SIG-M5 treated with dmso at 0.1 percent for 504 hours (cell line): ENCODE measurements around the gene UNC119.

ENCODE experiments used
- DNase-seq: peaks from one replicate; lab custom pipeline; 2025; ENCODE audit not compliant: unreplicated experiment; lab: John Stamatoyannopoulos, UW

Gene UNC119

DNA sequence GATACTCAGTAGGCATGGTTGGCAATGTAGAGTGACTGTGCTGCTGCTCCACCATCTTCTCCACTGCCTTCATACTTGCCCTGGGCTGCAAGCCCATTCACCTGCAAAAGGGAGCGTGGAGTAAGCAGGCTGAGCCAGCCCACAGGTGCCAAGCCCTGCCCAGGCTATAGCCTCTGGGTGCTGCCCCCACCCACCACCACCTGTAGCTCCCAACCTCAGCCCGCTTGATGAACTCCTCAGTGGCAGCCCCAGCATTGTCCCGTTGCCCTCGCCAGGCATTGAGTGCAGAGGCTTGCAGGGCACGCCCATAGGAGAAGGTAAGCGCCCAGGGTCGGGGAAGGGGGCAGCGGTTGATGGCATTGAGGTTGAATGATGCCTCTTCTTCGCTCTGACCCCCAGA lies 21.1 kb upstream of the UNC119 start:
- no peak for DNase-seq

DNA sequence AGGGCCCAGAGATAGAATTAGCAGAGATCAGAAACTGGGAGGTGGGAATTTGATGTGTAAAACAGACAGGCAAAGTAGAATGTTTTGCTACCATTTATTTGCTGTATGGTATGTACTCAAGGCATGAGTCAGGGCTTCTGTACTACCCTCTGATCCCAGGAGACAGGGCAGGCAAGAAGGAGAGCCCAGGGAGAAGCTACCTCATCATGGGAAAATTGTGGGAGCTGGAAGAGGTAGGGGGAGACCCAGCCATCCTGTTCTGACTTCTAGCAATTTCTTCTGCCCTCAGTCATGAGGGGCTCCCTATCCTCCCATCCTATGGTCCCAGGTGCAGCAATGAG lies 20.6 kb upstream of the UNC119 start:
- DNase-seq = no peak

DNA sequence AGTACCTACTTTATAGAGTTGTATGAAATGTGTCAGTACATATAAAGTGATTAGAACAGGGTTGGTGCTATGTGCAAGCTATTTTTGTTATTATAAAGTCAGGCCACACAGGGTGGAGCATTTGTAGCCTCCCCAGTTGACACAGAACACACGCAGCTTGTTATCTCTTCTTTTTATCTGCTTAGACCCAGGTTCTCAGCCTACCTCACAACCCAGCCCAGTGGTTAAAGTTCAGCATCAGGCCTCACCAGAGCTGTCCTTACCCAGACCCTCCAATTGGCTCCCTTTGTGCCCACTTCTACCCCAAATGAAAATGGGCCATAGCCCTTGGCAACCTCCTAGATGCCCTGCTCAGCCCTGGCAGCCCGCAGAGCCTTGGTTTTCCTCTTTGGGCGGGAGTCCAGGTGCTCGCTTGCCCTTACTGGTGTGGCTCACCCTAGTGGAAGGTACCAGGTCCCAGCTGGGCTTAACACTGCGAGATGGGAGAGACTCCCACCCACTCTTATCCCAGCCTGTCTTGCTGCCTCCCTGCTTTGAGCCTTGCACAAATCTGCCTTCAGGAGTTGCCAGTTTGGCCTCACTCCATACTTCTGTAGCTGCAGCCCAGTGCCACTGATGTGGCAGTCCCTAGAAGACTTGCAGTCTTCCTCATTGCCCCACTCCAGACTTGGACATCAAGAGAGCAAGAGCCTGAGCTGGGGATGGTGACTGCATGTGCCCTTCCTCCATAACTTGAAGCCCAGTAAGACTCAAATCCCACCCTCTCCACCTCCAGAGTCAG lies 20.0 kb upstream of the UNC119 start:
- no peak for DNase-seq

DNA sequence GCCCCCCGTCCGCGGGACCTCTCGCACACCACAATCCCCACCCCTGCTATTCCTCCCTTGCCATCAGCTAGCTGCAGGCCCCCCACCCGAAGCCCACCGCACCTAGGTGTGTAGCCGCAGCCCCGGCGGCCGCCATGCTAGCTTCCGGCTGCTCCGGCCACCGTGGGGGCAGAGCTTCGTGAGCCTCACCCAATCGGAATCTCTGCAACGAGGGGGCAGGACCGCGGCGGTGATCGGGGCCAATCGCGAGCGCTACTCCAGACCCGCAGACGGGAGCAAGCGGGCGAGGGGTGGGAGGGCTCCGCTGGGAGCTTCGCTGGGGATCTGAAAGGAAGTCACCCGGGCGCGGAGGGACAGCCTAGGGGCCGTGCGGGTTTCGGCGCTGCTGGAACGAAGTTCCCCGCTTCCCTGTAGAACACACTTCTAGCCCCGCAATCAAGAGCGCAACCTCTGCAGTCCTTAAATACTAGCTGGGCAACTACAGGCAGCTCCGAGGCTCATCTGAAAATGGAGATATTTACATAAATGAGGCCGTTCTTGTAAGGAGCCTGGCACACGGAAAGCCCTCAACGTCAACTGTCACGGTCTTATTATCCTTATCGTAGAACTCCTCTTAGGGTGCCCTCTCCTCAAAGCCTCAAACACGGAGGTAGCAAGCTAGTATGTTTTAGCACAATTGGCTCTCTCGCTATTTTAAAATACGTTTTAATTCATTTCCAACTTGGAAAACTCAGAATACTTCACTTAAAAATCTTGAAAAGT lies 19.1 kb upstream of the UNC119 start, which contains the start of gene PIGS:
Gene PIGS (minus strand): TSS at position 164 of the 762 bp plus-strand sequence. CDS start 28 bp downstream, at position 136.
- peak; percentile 96 for DNase-seq

DNA sequence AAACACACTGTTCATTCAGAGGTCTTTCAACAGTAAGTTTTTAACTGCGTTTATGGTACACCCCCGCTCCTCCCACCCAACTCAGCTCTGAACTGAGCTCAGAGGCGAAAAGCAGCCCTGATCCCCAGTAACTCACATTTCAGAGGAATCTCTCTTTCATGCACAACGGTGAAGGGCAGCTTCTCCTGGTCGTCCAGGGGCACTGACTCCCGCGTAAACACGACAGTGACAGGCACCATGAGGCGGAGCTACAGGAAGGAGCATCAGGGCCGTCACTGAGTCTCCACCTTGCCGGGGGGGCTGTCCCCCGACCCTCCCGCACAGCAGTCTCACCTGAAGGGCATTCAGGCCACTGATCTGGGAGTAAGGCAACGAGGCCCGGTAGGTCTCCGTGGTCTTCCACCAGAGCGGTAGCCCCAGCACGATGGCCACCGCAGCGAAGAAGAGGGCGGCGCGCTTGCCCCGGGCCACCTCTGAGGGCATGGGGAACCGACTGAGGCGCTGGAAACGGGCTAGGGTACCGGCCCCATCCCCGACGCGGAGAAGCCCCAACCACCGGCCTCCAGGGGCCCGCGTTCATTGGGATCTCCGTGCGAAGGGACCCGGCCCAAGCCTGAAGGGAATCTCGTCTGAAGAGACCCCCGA lies 18.4 kb upstream of the UNC119 start:
- DNase-seq = peak; percentile 49

DNA sequence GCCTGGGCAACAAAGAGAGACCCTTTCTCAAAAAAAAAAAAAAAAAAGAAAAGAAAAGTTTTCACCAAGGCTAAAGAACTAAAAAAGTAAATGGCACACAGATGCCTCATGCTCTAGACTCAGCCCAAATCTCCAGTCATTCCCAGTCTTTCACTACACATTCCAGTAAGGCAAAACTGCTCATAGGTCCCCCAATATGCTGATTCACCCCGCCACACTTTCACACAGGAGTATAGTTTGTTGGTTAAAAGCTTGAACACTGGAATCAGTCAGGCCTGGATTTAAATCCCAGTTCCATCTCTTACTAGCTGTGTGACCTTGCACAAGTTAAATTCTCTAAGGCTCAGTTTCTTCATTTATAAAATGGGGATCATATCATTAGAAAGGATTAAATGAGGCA lies 17.0 kb upstream of the UNC119 start:
- DNase-seq = no peak

DNA sequence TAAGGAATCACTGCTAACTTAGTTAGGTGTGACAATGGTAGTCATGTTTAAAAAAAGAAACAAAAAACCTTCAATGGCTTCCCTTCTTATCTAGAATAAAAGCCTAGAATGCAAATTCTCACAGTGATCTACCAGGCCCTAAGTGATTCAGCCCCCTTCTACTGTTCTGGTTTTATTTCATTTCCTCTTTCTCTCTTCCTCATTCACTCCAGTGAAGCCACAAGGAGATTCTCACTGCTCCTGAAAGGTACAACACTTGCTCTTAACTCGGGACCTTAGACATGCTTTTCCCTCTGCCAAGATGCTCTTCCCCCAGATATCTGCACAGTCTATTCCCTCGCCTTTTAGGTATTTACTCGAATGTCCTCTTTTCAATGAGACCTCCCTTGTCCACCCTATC lies 15.2 kb upstream of the UNC119 start:
- DNase-seq = peak; percentile 88

DNA sequence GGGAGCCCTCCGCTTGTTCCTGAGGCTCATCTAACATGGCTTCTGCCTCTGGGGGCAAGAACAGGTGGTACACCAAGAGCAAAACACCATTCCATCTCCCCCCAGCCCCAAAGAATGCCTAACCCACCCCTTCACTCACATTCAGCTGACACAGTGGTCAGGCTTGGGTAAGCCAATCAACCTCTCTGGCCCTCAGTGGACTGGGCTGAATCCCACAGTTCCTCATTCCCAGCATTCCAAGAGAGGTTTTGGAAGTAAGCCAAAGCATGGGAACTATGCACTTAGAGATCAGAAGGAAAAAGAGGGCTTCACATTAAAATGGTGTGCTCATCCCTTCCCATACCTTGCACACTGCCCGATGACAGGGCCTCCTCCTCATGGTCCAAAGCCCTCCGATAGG lies 11.1 kb upstream of the UNC119 start:
- DNase-seq = no peak

DNA sequence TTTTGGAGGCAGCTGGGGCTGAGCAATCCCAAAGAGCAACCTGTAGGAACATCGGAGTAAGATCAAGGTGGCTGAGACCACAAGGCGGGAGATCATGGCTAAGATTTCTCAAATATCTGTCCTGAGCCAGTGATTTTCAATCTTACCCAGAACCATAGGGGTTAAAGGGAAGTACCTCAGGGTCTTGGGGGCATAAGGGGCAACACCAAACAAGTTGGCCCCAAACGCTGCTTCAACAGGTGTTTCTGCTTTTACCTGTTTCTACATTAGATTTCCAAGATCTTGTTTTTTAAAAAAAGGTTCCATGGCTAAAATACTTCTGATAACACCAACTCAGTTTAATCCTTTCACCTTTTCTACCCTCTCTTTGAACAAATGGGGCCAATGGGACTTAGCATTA lies 2.6 kb upstream of the UNC119 start:
- DNase-seq = no peak

DNA sequence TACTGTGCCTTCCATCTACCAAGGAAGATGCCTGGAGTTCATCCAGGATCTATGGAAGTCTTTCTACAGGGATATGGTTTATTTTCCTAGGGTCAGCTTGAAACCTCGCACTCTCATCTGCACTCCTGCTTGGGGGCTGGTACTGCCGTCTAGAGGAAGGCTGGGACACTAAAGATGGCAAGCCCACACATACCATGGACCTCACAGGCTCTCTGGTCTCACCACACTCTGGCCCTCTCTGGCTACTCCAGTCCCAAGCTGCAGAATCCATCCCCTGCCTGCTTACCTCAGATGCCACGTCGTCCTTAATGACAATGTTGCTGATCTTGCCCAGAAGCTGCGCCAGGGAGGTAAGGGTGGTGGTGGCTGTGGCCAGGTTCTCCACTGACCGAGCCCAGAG lies 2.1 kb upstream of the UNC119 start:
- no peak for DNase-seq

DNA sequence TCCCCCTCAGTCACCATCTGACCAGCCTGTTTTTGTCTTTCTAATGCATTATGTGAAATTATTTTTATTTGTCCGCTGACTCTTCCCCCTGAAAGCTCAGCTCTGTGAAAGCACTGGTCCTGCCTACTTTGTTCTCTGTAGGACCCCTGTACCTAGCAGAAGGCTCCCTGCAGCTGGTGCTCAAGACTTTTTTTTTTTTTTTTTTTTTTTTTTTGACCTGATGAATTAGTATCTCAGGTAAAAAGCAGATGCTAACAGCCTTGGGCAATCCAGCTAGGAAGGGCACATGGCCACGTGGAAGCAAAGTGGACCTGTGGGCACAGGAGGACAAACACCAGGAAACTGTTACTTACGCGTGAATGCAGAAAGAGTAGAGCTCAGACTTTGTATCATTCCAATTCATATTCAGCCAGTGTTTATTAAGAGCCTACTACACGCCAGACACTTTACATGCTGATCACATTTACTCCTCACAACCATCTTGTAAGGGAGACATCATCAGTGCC lies 629 bp upstream of the UNC119 start:
- DNase-seq = no peak

DNA sequence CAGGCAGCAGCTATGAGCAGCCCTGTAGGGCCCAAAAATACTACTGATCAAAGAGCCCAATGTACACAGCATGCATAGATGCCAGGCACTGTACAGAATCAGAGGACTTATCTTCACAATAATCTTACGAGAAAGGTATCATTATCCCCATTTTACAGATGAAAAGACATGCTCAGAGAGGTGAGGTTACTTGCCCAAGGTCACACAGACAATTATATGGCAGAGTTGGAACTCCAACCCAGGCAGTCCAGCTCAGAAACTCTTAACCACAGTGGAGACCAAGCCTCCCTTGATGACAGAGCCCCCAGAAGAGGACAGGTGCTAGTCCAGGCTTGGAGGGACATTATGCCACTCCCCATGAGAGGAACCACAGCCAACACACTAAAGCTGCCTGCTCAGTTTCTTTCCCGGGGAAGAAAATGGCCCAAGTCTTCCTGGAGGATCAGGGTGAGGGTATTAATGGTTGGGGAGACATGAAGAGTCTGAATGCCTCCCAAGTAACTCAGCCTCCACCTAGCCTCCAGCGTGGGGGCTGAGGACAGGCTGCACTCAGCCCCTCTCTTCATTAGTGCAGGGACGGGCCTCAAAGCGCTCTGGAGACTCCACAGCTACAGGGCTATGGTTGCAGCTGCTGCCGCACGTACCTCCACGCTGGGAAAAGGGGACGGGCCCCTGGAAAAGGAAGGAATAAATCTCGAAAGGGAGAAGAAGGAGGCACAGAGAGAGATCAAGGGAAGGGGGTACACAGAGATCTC lies 826 bp downstream of the UNC119 start:
- no peak for DNase-seq

DNA sequence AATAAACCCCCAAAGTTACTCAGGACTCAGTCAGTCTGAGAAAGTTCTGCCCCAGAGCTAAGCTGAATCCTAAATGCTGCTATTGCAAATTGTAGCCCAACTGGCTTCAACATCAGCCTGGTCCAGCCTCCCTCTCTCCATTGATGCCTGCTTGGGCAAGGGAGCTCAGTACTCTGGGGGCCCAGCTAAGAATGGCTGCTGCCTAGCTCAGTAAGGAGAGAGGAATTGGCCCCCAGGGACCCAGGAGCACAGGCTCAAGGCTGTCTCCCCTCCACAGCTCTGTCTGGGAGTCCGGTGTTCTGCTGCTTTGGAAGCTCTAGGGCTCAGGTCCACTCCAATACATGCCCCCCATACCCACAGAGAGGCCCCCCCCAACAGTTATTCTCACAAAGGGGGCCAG lies 1.6 kb downstream of the UNC119 start:
- DNase-seq = no peak

DNA sequence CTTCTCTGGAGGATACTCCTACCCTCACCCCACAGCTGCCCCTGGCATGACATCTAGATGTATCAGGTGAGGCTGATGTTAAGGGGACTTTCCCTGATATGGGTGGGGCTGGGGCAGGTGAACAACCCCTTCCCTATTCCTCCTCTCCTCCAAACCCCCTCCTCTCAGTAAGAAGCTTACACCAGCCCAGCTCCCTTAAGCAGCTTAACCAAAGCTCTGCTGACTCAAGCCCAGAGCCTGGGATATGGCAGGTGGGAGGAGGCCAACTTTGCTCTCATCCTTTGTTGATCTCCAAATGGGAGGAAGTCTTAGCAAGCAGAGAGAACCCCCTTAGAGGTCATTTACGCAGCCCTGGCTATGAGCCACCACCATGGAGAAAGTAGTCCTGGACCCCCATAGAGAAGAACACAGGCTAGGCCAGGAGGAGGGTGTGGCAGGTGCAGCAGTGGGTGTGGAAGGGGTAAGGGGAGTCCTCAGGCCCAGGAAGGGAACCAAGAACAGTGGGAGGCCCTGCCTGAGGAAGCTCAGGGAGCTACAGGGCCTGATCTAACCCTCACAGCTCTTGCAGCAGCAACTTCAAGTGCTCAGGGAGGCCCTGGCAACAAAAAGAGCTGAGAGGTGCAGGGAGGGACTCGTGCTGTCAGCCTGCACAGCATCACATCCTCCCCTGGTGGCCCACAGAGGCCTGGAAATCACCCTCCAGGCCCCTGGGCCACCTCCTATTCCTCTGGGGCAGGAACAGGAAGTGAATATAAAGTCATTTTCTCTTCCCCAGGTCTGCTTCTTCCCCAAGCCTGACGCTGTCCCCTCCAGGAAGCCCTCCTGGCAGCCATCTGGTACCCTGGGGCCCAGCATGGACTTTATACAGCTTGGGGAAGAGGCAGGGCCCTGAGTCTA lies 2.9 kb downstream of the UNC119 start:
- DNase-seq = peak; percentile 66

DNA sequence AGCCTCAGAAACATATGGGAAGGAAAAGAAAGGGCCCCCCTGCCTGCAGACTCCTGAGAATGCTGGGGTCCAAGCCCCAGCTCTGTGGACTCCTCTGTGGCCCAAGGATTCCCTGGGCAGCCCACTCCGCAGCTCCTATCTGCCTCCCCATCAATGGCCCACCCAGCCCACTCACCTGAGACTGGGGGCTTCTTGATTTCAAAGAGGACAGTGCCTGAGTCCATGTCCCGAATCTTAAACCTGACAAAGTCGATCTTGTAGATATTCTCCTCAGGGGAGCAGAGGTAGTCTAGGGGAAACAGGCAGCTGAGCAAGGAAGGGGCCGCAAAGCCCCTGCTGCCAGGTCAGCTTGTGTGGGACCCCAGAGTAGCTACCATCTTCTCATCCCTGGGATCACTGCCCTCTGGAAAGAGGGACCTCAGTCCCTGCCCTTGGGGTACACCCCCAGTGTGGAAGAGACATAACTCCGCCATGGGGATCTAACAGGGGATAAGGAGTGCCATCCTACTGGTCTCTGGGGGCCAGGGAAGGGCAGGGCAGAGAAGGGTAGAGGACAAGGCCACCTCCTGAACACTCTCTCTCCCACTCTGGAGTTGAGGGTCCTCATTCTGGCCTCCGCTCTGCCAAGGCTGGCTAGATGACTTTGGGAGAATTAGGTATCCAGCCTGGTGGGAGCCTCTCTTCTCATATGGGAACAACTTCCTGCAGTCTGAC lies 3.9 kb downstream of the UNC119 start:
- DNase-seq = no peak

DNA sequence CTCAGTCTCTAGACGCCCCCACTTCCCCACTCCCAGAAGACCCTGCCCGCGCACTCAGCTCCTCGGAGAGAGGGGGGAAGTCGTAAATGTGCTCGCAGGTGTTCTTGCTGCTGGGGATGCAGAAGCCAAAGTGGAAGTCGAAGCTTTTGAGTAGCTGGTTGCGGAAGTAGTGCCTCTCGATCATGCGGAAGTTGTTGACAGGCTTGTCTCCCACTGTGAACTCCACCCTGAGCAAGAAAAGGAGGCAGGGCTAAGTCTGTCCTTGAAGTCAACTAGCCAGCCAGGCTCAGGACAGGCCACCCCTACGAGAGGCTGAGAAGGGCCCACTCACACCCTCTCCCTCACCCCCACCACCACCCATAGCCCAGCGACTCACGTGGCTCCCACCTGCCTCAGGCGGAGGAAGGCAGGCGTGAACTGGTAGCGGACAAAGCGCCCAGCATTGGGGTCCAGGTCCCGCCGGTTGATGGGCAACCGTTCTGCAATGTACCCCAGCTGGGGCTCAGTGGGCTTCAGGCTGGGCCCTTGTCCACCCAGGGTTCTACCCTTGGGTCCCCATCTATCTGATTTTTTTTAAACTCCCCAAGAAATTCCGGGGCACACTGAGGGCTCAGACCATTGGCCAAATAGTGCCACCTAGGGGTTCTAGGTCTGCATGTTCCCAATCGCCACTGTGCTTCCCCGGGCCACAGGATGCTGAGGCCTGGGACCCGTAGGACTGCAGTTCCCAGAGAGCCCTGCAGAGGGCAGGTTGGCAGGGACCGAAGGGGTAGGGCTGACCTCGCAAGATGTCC lies 4.6 kb downstream of the UNC119 start:
- DNase-seq = peak; percentile 70

DNA sequence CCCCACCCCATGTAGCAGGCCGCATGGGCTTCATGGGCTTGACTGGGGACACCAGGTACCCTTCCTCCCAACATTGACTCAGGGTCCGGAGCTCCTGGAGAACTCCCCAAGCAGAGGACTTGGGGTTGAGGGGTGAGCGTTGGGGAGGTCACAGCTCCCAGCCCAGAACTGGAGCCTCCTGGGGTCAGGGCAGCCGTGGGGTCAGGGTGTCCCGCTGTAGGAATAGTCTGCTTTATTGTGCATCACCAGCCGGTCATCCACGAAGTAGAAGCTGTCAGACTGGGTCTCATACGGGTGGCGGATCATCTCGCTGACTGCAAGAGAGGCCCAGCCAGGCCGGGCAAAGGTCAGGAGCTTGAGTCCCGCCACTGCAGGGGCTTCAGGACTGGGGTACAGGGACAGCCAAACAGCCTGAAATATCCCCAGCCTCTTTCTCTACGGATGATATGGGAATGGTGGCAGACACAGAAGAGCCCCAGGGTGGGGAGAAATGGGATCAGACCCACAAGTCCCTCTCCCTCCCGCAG lies 5.3 kb downstream of the UNC119 start:
- DNase-seq = no peak

DNA sequence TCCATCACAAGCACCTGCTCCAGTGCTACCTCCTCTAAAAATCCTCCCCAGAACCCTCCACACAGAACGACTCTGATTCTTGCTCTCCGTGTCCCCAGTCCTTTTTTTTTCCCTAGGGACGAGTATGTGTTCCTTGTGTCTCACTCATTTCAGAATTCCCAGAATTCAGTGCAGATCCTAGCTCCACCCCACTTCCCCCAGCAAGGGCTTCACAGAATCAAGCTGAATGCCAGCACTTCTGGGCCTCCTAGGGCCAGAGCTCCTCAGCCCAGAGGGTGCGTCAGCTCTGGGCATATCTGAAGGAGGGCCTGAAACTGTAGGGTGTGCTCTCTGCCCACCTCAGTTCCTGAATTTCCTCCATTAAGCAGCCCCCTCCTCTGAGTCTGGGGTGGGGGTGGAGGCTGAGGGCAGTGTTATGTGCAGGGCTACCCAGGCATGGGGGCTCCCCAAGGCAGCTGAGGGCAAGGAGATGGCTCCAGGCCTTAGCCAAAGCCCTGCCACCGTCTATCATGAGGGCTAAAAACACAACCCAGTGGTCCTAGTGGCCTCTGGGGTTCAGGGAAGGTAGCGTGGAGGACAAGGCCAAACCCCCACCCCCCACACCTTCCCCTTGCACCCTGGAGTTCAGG lies 6.5 kb downstream of the UNC119 start:
- DNase-seq = no peak
